ENCODE measurements around the gene CTXN3. TPM values are rescaled to one million over a fixed set of nuclear protein-coding genes. Genes with fewer than 3 reads are reported as not detected.

The CTXN3 gene
- total RNA-seq, 5 donors from 2014 or later (not counting 1 experiment from before 2014, with no cell fraction given) = not detected

- peaks cover 2% of the 10 kb centered on the region in 2 donors for H3K27me3 Mint-ChIP-seq
- Histone ChIP-seq H3K36me3 (ENCODE audit: control insufficient read depth in 2 of 2, extremely low read depth in 1 of 2, insufficient read depth in 1 of 2, low read length in 1 of 2) (no peaks in the 10 kb centered on the region), H3K4me3 (ENCODE audit: control insufficient read depth in 1 of 2, extremely low read depth in 1 of 2, low read length in 1 of 2) (no peak overlapping the region), H3K4me1 (ENCODE audit: control insufficient read depth in 1 of 2, extremely low read depth in 1 of 2, insufficient read depth in 2 of 2, low read length in 2 of 2) (no peaks in the 10 kb centered on the region), H3K27ac (ENCODE audit: low read length) (no peak overlapping the region), H3K27me3 (replicated peaks in 1 of 2; ENCODE audit: control insufficient read depth in 2 of 2, extremely low read depth in 1 of 2, insufficient read depth in 2 of 2, low read length in 1 of 2) (no peaks in the 10 kb centered on the region), H3K9me3 (no peaks in the 10 kb centered on the region)
- no CpG with 5 or more reads among the region's 2 CpGs for WGBS (ENCODE audit: insufficient coverage)
- H3K9me3 Mint-ChIP-seq = peaks cover 0 to under 1% (median 0%) of the 10 kb centered on the region in 3 donors
- H3K4me3 Mint-ChIP-seq = no peak overlapping the region
- ChIA-PET CTCF (no interaction called here), POLR2A (no interaction called here)
- no peak for DNase-seq
- no peak overlapping the region for H3K27ac Mint-ChIP-seq
- H3K36me3 Mint-ChIP-seq = no peaks in the 10 kb centered on the region
- H3K4me1 Mint-ChIP-seq = no peaks in the 10 kb centered on the region
- ATAC-seq (replicated peaks in 1 of 4) = no peak
Measured at GRCh38 chr5:127685662-127686061, 36.8 kb downstream of the CTXN3 start.

- ATAC-seq (replicated peaks in 1 of 4) (no peak), DNase-seq (no peak)
- Histone ChIP-seq H3K4me1 (ENCODE audit: control insufficient read depth in 1 of 2, extremely low read depth in 1 of 2, insufficient read depth in 2 of 2, low read length in 2 of 2) (no peaks in the 10 kb centered on the region), H3K4me3 (ENCODE audit: control insufficient read depth in 1 of 2, extremely low read depth in 1 of 2, low read length in 1 of 2) (no peak overlapping the region), H3K9me3 (no peaks in the 10 kb centered on the region), H3K36me3 (ENCODE audit: control insufficient read depth in 2 of 2, extremely low read depth in 1 of 2, insufficient read depth in 1 of 2, low read length in 1 of 2) (no peaks in the 10 kb centered on the region), H3K27ac (ENCODE audit: low read length) (no peak overlapping the region), H3K27me3 (replicated peaks in 1 of 2; ENCODE audit: control insufficient read depth in 2 of 2, extremely low read depth in 1 of 2, insufficient read depth in 2 of 2, low read length in 1 of 2) (no peaks in the 10 kb centered on the region)
- POLR2A ChIA-PET = no interaction called here
- H3K27me3 Mint-ChIP-seq = peaks cover 2 to 8% of the 10 kb centered on the region in 2 donors
- H3K27ac Mint-ChIP-seq = no peak overlapping the region
- H3K4me3 Mint-ChIP-seq = no peak overlapping the region
- H3K4me1 Mint-ChIP-seq = no peaks in the 10 kb centered on the region
- CTCF ChIA-PET = interaction anchor here in 1 of 2 donors (0.5 kb wide), 1 partner anchor 58 kb away, joined by 3 read pairs; no protein-coding TSS in a partner anchor
- H3K36me3 Mint-ChIP-seq = no peaks in the 10 kb centered on the region
- peaks cover 0 to 6% (median 0%) of the 10 kb centered on the region in 3 donors for H3K9me3 Mint-ChIP-seq
Measured at GRCh38 chr5:127686424-127686823, 37.5 kb downstream of the CTXN3 start.

GRCh38 chr5:127694518-127695171 is 45.8 kb downstream of the CTXN3 start:
- Mint-ChIP-seq H3K4me1 (no peaks in the 10 kb centered on the region), H3K36me3 (no peaks in the 10 kb centered on the region), H3K9me3 (peaks cover 0 to 6% (median 0%) of the 10 kb centered on the region in 3 donors), H3K27ac (no peak overlapping the region), H3K4me3 (no peak overlapping the region), H3K27me3 (peaks cover 0 to 8% of the 10 kb centered on the region in 2 donors)
- ChIA-PET POLR2A (no interaction called here), CTCF (no interaction called here)
- DNase-seq (no peak), ATAC-seq (replicated peaks in 1 of 4) (no peak)
- no CpG with 5 or more reads among the region's 1 CpG for WGBS (ENCODE audit: insufficient coverage)
- Histone ChIP-seq H3K27ac (ENCODE audit: low read length) (no peak overlapping the region), H3K4me3 (ENCODE audit: control insufficient read depth in 1 of 2, extremely low read depth in 1 of 2, low read length in 1 of 2) (no peak overlapping the region), H3K4me1 (ENCODE audit: control insufficient read depth in 1 of 2, extremely low read depth in 1 of 2, insufficient read depth in 2 of 2, low read length in 2 of 2) (no peaks in the 10 kb centered on the region), H3K27me3 (replicated peaks in 1 of 2; ENCODE audit: control insufficient read depth in 2 of 2, extremely low read depth in 1 of 2, insufficient read depth in 2 of 2, low read length in 1 of 2) (no peaks in the 10 kb centered on the region), H3K36me3 (ENCODE audit: control insufficient read depth in 2 of 2, extremely low read depth in 1 of 2, insufficient read depth in 1 of 2, low read length in 1 of 2) (no peaks in the 10 kb centered on the region), H3K9me3 (no peaks in the 10 kb centered on the region)

- H3K27me3 ChIP-seq (replicated peaks in 1 of 2; ENCODE audit: control insufficient read depth in 2 of 2, extremely low read depth in 1 of 2, insufficient read depth in 2 of 2, low read length in 1 of 2) = no peaks in the 10 kb centered on the region
- Mint-ChIP-seq H3K4me3 (no peak overlapping the region), H3K27me3 (peaks cover 0 to 8% of the 10 kb centered on the region in 2 donors), H3K27ac (no peak overlapping the region), H3K36me3 (no peaks in the 10 kb centered on the region), H3K9me3 (peaks cover 0 to 6% (median 0%) of the 10 kb centered on the region in 3 donors), H3K4me1 (no peaks in the 10 kb centered on the region)
- H3K27ac ChIP-seq (ENCODE audit: low read length) = no peak overlapping the region
- ChIA-PET CTCF (no interaction called here), POLR2A (no interaction called here)
- H3K36me3 ChIP-seq (ENCODE audit: control insufficient read depth in 2 of 2, extremely low read depth in 1 of 2, insufficient read depth in 1 of 2, low read length in 1 of 2) = no peaks in the 10 kb centered on the region
- H3K4me1 ChIP-seq (ENCODE audit: control insufficient read depth in 1 of 2, extremely low read depth in 1 of 2, insufficient read depth in 2 of 2, low read length in 2 of 2) = no peaks in the 10 kb centered on the region
- H3K4me3 ChIP-seq (ENCODE audit: control insufficient read depth in 1 of 2, extremely low read depth in 1 of 2, low read length in 1 of 2) = no peak overlapping the region
- DNase-seq (no peak), ATAC-seq (replicated peaks in 1 of 4) (no peak)
- no peaks in the 10 kb centered on the region for H3K9me3 ChIP-seq
Measured at GRCh38 chr5:127695346-127695745, 46.5 kb downstream of the CTXN3 start.

GRCh38 chr5:127696683-127697082 is 47.8 kb downstream of the CTXN3 start:
- no peak for DNase-seq
- Mint-ChIP-seq H3K36me3 (no peaks in the 10 kb centered on the region), H3K9me3 (no peaks in the 10 kb centered on the region), H3K4me1 (no peaks in the 10 kb centered on the region), H3K27me3 (no peaks in the 10 kb centered on the region), H3K4me3 (no peak overlapping the region), H3K27ac (no peak overlapping the region)
- ChIA-PET POLR2A (no interaction called here), CTCF (no interaction called here)
- Histone ChIP-seq H3K36me3 (ENCODE audit: control insufficient read depth in 2 of 2, extremely low read depth in 1 of 2, insufficient read depth in 1 of 2, low read length in 1 of 2) (no peaks in the 10 kb centered on the region), H3K9me3 (no peaks in the 10 kb centered on the region), H3K4me1 (ENCODE audit: control insufficient read depth in 1 of 2, extremely low read depth in 1 of 2, insufficient read depth in 2 of 2, low read length in 2 of 2) (no peaks in the 10 kb centered on the region), H3K27ac (ENCODE audit: low read length) (no peak overlapping the region), H3K4me3 (ENCODE audit: control insufficient read depth in 1 of 2, extremely low read depth in 1 of 2, low read length in 1 of 2) (no peak overlapping the region), H3K27me3 (replicated peaks in 1 of 2; ENCODE audit: control insufficient read depth in 2 of 2, extremely low read depth in 1 of 2, insufficient read depth in 2 of 2, low read length in 1 of 2) (no peaks in the 10 kb centered on the region)
- no peak for ATAC-seq (replicated peaks in 1 of 4)
- WGBS (ENCODE audit: insufficient coverage) = 71% methylated on average over 3 of the region's 6 CpGs

- ChIA-PET CTCF (no interaction called here), POLR2A (no interaction called here)
- Mint-ChIP-seq H3K9me3 (no peaks in the 10 kb centered on the region), H3K4me3 (no peak overlapping the region), H3K27me3 (peaks cover 3% of the 10 kb centered on the region in 2 donors), H3K4me1 (no peaks in the 10 kb centered on the region), H3K36me3 (no peaks in the 10 kb centered on the region), H3K27ac (no peak overlapping the region)
- Histone ChIP-seq H3K27me3 (replicated peaks in 1 of 2; ENCODE audit: control insufficient read depth in 2 of 2, extremely low read depth in 1 of 2, insufficient read depth in 2 of 2, low read length in 1 of 2) (no peaks in the 10 kb centered on the region), H3K4me3 (ENCODE audit: control insufficient read depth in 1 of 2, extremely low read depth in 1 of 2, low read length in 1 of 2) (no peak overlapping the region), H3K27ac (ENCODE audit: low read length) (no peak overlapping the region), H3K4me1 (ENCODE audit: control insufficient read depth in 1 of 2, extremely low read depth in 1 of 2, insufficient read depth in 2 of 2, low read length in 2 of 2) (no peaks in the 10 kb centered on the region), H3K9me3 (no peaks in the 10 kb centered on the region), H3K36me3 (ENCODE audit: control insufficient read depth in 2 of 2, extremely low read depth in 1 of 2, insufficient read depth in 1 of 2, low read length in 1 of 2) (no peaks in the 10 kb centered on the region)
- WGBS (ENCODE audit: insufficient coverage) = 57% methylated on average over 1 of the region's 2 CpGs
- DNase-seq = no peak
- ATAC-seq (replicated peaks in 1 of 4) = no peak
Measured at GRCh38 chr5:127697894-127698600, 49.2 kb downstream of the CTXN3 start.
